HL-60 (cell line): ENCODE measurements around the gene ANKRD6.

Source experiments
- CTCF ChIP-seq: IDR thresholded peaks from one replicate; pipeline ENCODE4 v1.5.1; 2011; ENCODE audit warnings: low read length, control low read depth, inconsistent platforms; ENCODE audit not compliant: insufficient read depth
- POLR2AphosphoS5 ChIP-seq: IDR thresholded peaks from 2 replicates; pipeline ENCODE4 v1.6.1; 2012; ENCODE audit warnings: low read depth
- REST ChIP-seq: IDR thresholded peaks from 2 replicates; pipeline ENCODE4 v1.6.1; 2012; ENCODE audit warnings: low read depth; ENCODE audit not compliant: insufficient replicate concordance
- SPI1 ChIP-seq: IDR thresholded peaks from 2 replicates; pipeline ENCODE4 v1.6.1; 2012; ENCODE audit warnings: low read depth, mild to moderate bottlenecking, borderline replicate concordance

GRCh38 chr6:89388846-89389245 lies 44.1 kb upstream of the ANKRD6 start:
- TF ChIP-seq CTCF (no peak), SPI1 (no peak), REST (no peak), POLR2AphosphoS5 (no peak)
